Neural crest cell (in vitro differentiated cells): ENCODE data around the gene GSC. TPM values are rescaled to one million over a fixed set of nuclear protein-coding genes. Genes with fewer than 3 reads are reported as not detected.
"Not testable (repeated sequence)": the region's sequence is repeated elsewhere in the genome, so short reads cannot be mapped to it uniquely, and the experiment has no call there.

Source experiments
- DNase-seq: peaks from one replicate; pipeline ENCODE4 v3.0.0; 2021; ENCODE audit warnings: low read depth, mixed read lengths, low spot score
- H3K27ac Mint-ChIP-seq: one replicate; pipeline ENCODE4 v1.8.0; 2021; ENCODE audit warnings: mild to moderate bottlenecking, mixed read lengths; ENCODE audit not compliant: unreplicated experiment
- H3K27me3 Mint-ChIP-seq: 2 replicates; pipeline ENCODE4 v1.8.0; 2021; ENCODE audit warnings: low read depth, mild to moderate bottlenecking, mixed read lengths
- H3K36me3 Mint-ChIP-seq: 2 replicates; pipeline ENCODE4 v1.8.0; 2021; ENCODE audit warnings: low read depth, mild to moderate bottlenecking, mixed read lengths
- H3K4me1 Mint-ChIP-seq: 2 replicates; pipeline ENCODE4 v1.8.0; 2021; ENCODE audit warnings: mixed read lengths
- H3K4me3 Mint-ChIP-seq: one replicate; pipeline ENCODE4 v1.8.0; 2021; ENCODE audit warnings: mild to moderate bottlenecking, mixed read lengths
- H3K9me3 Mint-ChIP-seq: 2 replicates; pipeline ENCODE4 v1.8.0; 2021; ENCODE audit warnings: mixed read lengths
- CTCF ChIP-seq: fragments of 200-600 bp; sonication (generic); conservative IDR thresholded peaks from 2 replicates; pipeline ENCODE4 v1.5.0; 2021; ENCODE audit warnings: antibody characterized with exemption, mild to moderate bottlenecking
- total RNA-seq: library from RNA; stranded (reverse); gene quantifications from 2 replicates; pipeline ENCODE4 v1.2.1, GENCODE V29; 2021

GSC gene
- total RNA-seq, 1 donor from 2014 or later, result not detected

GRCh38 chr14:94748667-94749347, 21.1 kb downstream of the GSC start:
- H3K27ac Mint-ChIP-seq, result no peak overlapping the region
- no peaks in the 10 kb centered on the region for H3K9me3 Mint-ChIP-seq
- no peak overlapping the region for H3K4me3 Mint-ChIP-seq
- peak; percentile 56 for TF ChIP-seq CTCF
- H3K27me3 Mint-ChIP-seq, result no peaks in the 10 kb centered on the region
- no peaks in the 10 kb centered on the region for H3K4me1 Mint-ChIP-seq
- peak; percentile 22 for DNase-seq
- H3K36me3 Mint-ChIP-seq, result no peaks in the 10 kb centered on the region

- TF ChIP-seq CTCF, result no peak
- H3K27me3 Mint-ChIP-seq, result no peaks in the 10 kb centered on the region
- H3K9me3 Mint-ChIP-seq, result no peaks in the 10 kb centered on the region
- DNase-seq, result no peak
- no peak overlapping the region for H3K4me3 Mint-ChIP-seq
- H3K27ac Mint-ChIP-seq, result no peak overlapping the region
- no peaks in the 10 kb centered on the region for H3K4me1 Mint-ChIP-seq
- H3K36me3 Mint-ChIP-seq, result no peaks in the 10 kb centered on the region
Measured at GRCh38 chr14:94747739-94748138, 22.2 kb downstream of the GSC start.

- H3K9me3 Mint-ChIP-seq, DNase-seq, H3K27ac Mint-ChIP-seq, H3K4me3 Mint-ChIP-seq, H3K4me1 Mint-ChIP-seq, H3K36me3 Mint-ChIP-seq, H3K27me3 Mint-ChIP-seq: not testable (repeated sequence)
Measured at GRCh38 chr14:94747153-94747552, 22.8 kb downstream of the GSC start.

GRCh38 chr14:94746131-94746530, 23.8 kb downstream of the GSC start:
- H3K27me3 Mint-ChIP-seq, result peaks cover 2% of the 10 kb centered on the region
- no peak overlapping the region for H3K27ac Mint-ChIP-seq
- no peak for DNase-seq
- H3K9me3 Mint-ChIP-seq, result no peaks in the 10 kb centered on the region
- H3K36me3 Mint-ChIP-seq, result no peaks in the 10 kb centered on the region
- TF ChIP-seq CTCF, result no peak
- H3K4me1 Mint-ChIP-seq, result no peaks in the 10 kb centered on the region
- H3K4me3 Mint-ChIP-seq, result no peak overlapping the region

GRCh38 chr14:94738751-94739150, 31.2 kb downstream of the GSC start:
- H3K4me1 Mint-ChIP-seq, result no peaks in the 10 kb centered on the region
- H3K27me3 Mint-ChIP-seq, result peaks cover 2% of the 10 kb centered on the region
- no peaks in the 10 kb centered on the region for H3K9me3 Mint-ChIP-seq
- H3K27ac Mint-ChIP-seq, result no peak overlapping the region
- no peak for DNase-seq
- no peak for TF ChIP-seq CTCF
- H3K4me3 Mint-ChIP-seq, result no peak overlapping the region
- H3K36me3 Mint-ChIP-seq, result no peaks in the 10 kb centered on the region

- TF ChIP-seq CTCF, result no peak
- H3K9me3 Mint-ChIP-seq, result no peaks in the 10 kb centered on the region
- H3K4me1 Mint-ChIP-seq, result no peaks in the 10 kb centered on the region
- H3K27ac Mint-ChIP-seq, result no peak overlapping the region
- H3K36me3 Mint-ChIP-seq, result no peaks in the 10 kb centered on the region
- no peak overlapping the region for H3K4me3 Mint-ChIP-seq
- DNase-seq, result no peak
- H3K27me3 Mint-ChIP-seq, result peaks cover 2% of the 10 kb centered on the region
Measured at GRCh38 chr14:94738097-94738496, 31.8 kb downstream of the GSC start.
